Measurements from ENCODE around the gene SLC40A1. TPM values are rescaled to one million over a fixed set of nuclear protein-coding genes. Genes with fewer than 3 reads are reported as not detected.
A peak's percentile ranks its signal among the peaks of the same experiment; 100 is the strongest.

SLC40A1 gene
- total and polyA plus RNA-seq, 12 donors = 84.1 to 3,561 (median 883) TPM

GRCh38 chr2:189552334-189552990 is 28.1 kb downstream of the SLC40A1 start:
- 6 to 14% (median 10%) methylated on average over 6 of the region's 6 CpGs for WGBS, 4 donors
- Histone ChIP-seq H3K36me3 (replicated peaks in 1 of 2) (no peaks in the 10 kb centered on the region), H3K4me3 (no peak overlapping the region), H3K9me3 (replicated peaks in 1 of 3) (no peaks in the 10 kb centered on the region), H3K27ac (peak overlapping the region; percentile 43 to 80 (median 78)), H3K27me3 (no peaks in the 10 kb centered on the region), H3K4me1 (replicated peaks in 1 of 2) (peaks cover 52 to 77% of the 10 kb centered on the region in 2 donors)
- no peak for TF ChIP-seq CTCF (IDR thresholded peaks at IDR 0.05)
- peak in 1 of 2 donors; percentile 9 for TF ChIP-seq POLR2A (IDR thresholded peaks at IDR 0.05)
- DNase-seq = peak in 3 of 7 donors; percentile 39 to 53 (median 42)
- intact Hi-C loops (cut with DNase I) = no loop called here

- no peak for TF ChIP-seq CTCF (IDR thresholded peaks at IDR 0.05)
- no peak for DNase-seq
- H3K27me3 ChIP-seq = no peaks in the 10 kb centered on the region
- peak overlapping the region; percentile 43 to 80 (median 78) for H3K27ac ChIP-seq
- no peaks in the 10 kb centered on the region for H3K9me3 ChIP-seq (replicated peaks in 1 of 3)
- H3K4me1 ChIP-seq (replicated peaks in 1 of 2) = peaks cover 47 to 72% of the 10 kb centered on the region in 2 donors
- intact Hi-C loops (cut with DNase I) = no loop called here
- H3K36me3 ChIP-seq (replicated peaks in 1 of 2) = no peaks in the 10 kb centered on the region
- no peak overlapping the region for H3K4me3 ChIP-seq
Observed at GRCh38 chr2:189551808-189552207, 28.8 kb downstream of the SLC40A1 start.

- Histone ChIP-seq H3K36me3 (replicated peaks in 1 of 2) (no peaks in the 10 kb centered on the region), H3K4me1 (replicated peaks in 1 of 2) (peaks cover 29 to 66% of the 10 kb centered on the region in 2 donors), H3K27ac (peak overlapping the region in 2 of 5 donors; percentile 13 to 41), H3K27me3 (no peaks in the 10 kb centered on the region), H3K4me3 (no peak overlapping the region), H3K9me3 (replicated peaks in 1 of 3) (no peaks in the 10 kb centered on the region)
- DNase-seq = no peak
- 54 to 69% (median 61%) methylated on average over 2 of the region's 2 CpGs for WGBS, 4 donors
- TF ChIP-seq POLR2A (IDR thresholded peaks at IDR 0.05) (no peak), CTCF (IDR thresholded peaks at IDR 0.05) (no peak)
- intact Hi-C loops (cut with DNase I) = no loop called here
Observed at GRCh38 chr2:189549449-189549832, 31.1 kb downstream of the SLC40A1 start.

GRCh38 chr2:189548666-189549448 is 31.7 kb downstream of the SLC40A1 start:
- 62 to 83% (median 72%) methylated on average over 2 of the region's 2 CpGs for WGBS, 4 donors
- Histone ChIP-seq H3K27me3 (no peaks in the 10 kb centered on the region), H3K9me3 (replicated peaks in 1 of 3) (no peaks in the 10 kb centered on the region), H3K36me3 (replicated peaks in 1 of 2) (no peaks in the 10 kb centered on the region), H3K4me3 (no peak overlapping the region), H3K27ac (peak overlapping the region in 2 of 5 donors; percentile 13 to 41), H3K4me1 (replicated peaks in 1 of 2) (peaks cover 23 to 66% of the 10 kb centered on the region in 2 donors)
- no peak for DNase-seq
- intact Hi-C loops (cut with DNase I) = no loop called here
- no peak for TF ChIP-seq CTCF (IDR thresholded peaks at IDR 0.05)
- no peak for TF ChIP-seq POLR2A (IDR thresholded peaks at IDR 0.05)
